Panc1 (cell line): ENCODE data around the gene FSIP1.

Experiments used
- CTCF ChIP-seq: fragments of 450-650 bp; IDR thresholded peaks from 2 replicates; pipeline ENCODE4 v1.5.1; 2017; ENCODE audit warnings: mild to moderate bottlenecking
- POLR2AphosphoS5 ChIP-seq: IDR thresholded peaks from 2 replicates; pipeline ENCODE4 v1.6.1; 2012; ENCODE audit warnings: mild to moderate bottlenecking, low read depth, low read length, moderate library complexity
- REST ChIP-seq, 2 experiments: IDR thresholded peaks; 2 replicates each; pipeline ENCODE4 v1.6.1; 2011 to 2012; ENCODE audit warnings: low read depth in 2 of 2, control low read depth in 1 of 2, low read length in 1 of 2, mild to moderate bottlenecking in 1 of 2, moderate library complexity in 1 of 2; ENCODE audit not compliant: insufficient read depth in 1 of 2

GRCh38 chr15:39623529-39623931, 159.1 kb downstream of the FSIP1 start:
- TF ChIP-seq CTCF (no peak), POLR2AphosphoS5 (no peak), REST (IDR thresholded peaks at IDR 0.05; ENCODE audit: insufficient read depth in 1 of 2, low read depth in 2 of 2, low read length in 1 of 2) (no peak)
